H1 (cell line): ENCODE data around the gene GRP. TPM values are rescaled to one million over a fixed set of nuclear protein-coding genes. Genes with fewer than 3 reads are reported as not detected.
A peak's percentile ranks its signal among the peaks of the same experiment; 100 is the strongest.

Experiments
- CTCF ChIA-PET: fragments of 300-600 bp; sonication (Branson Sonifier 250); formaldehyde crosslinking; loops from one replicate; lab custom pipeline; 2021; ENCODE audit not compliant: partially characterized antibody; lab: Charles Lee
- POLR2A ChIA-PET: fragments of 300-600 bp; sonication (Branson Sonifier 250); formaldehyde crosslinking; loops from one replicate; lab custom pipeline; 2021; ENCODE audit warnings: inconsistent platforms; ENCODE audit not compliant: partially characterized antibody; lab: Charles Lee
- DNase-seq, 2 experiments: peaks; one replicate each; pipeline versions ENCODE4 v3.0.0 to v3.0.0-alpha.2; 2010 to 2022; ENCODE audit warnings: low spot score in 2 of 2, low read depth in 1 of 2, mixed read lengths in 1 of 2
- FAIRE-seq: peaks from 2 replicates; lab custom pipeline; 2011; peaks lifted over from hg19 to GRCh38; lab: Jason Lieb, UNC
- H2AFZ ChIP-seq: 2 replicates; pipeline ENCODE4 v1.8.1; 2012; ENCODE audit warnings: low read length, inconsistent platforms
- H2AK5ac ChIP-seq: 2 replicates; pipeline ENCODE4 v1.6.1; 2013; ENCODE audit warnings: low read depth, low read length
- H2BK120ac ChIP-seq: replicated peaks from 2 replicates; pipeline ENCODE3; 2013; ENCODE audit warnings: low read depth, low read length, inconsistent platforms
- H2BK12ac ChIP-seq: 2 replicates; pipeline ENCODE4 v1.6.1; 2013; ENCODE audit warnings: low read depth, low read length
- H2BK15ac ChIP-seq: 2 replicates; pipeline ENCODE4 v1.6.1; 2013; ENCODE audit warnings: low read length
- H2BK20ac ChIP-seq: 2 replicates; pipeline ENCODE4 v1.6.1; 2013; ENCODE audit warnings: low read length
- H2BK5ac ChIP-seq: 2 replicates; pipeline ENCODE4 v1.6.1; 2013; ENCODE audit warnings: low read depth, low read length
- H3K14ac ChIP-seq: 2 replicates; pipeline ENCODE4 v1.6.1; 2013; ENCODE audit warnings: inconsistent platforms; ENCODE audit not compliant: insufficient read length
- H3K18ac ChIP-seq: 2 replicates; pipeline ENCODE4 v1.6.1; 2013; ENCODE audit warnings: low read length; ENCODE audit errors: extremely low read depth
- H3K23ac ChIP-seq: 2 replicates; pipeline ENCODE4 v1.6.1; 2013; ENCODE audit warnings: inconsistent platforms; ENCODE audit not compliant: insufficient read length
- H3K23me2 ChIP-seq: 2 replicates; pipeline ENCODE4 v1.6.1; 2013; ENCODE audit warnings: low read depth, low read length
- H3K27ac ChIP-seq: 2 replicates; pipeline ENCODE4 v1.6.1; 2011; ENCODE audit warnings: low read depth, low read length, inconsistent platforms
- H3K27me3 ChIP-seq, 4 experiments: replicated peaks in 1 of 4; 1 replicate in 1 of 4; 2 replicates in 3 of 4; pipeline versions ENCODE4 v1.6.1 to v1.8.1; 2011 to 2013; ENCODE audit warnings: low read length in 3 of 4, mild to moderate bottlenecking in 3 of 4, inconsistent platforms in 2 of 4, mixed read lengths in 2 of 4, moderate library complexity in 1 of 4; ENCODE audit not compliant: control insufficient read depth in 3 of 4, insufficient read depth in 3 of 4; ENCODE audit errors: extremely low read depth in 1 of 4
- H3K36me3 ChIP-seq, 4 experiments: 2 replicates each; pipeline versions ENCODE4 v1.6.1 to v1.8.1; 2011 to 2013; ENCODE audit warnings: mild to moderate bottlenecking in 4 of 4, low read length in 3 of 4, moderate library complexity in 2 of 4, control low read depth in 1 of 4, inconsistent platforms in 1 of 4; ENCODE audit not compliant: insufficient read depth in 4 of 4, control insufficient read depth in 2 of 4
- H3K4ac ChIP-seq: replicated peaks from 2 replicates; pipeline ENCODE3; 2013; ENCODE audit warnings: low read length, low read depth, mixed read lengths, inconsistent platforms; ENCODE audit not compliant: insufficient read length
- H3K4me1 ChIP-seq, 4 experiments: replicated peaks in 1 of 4; 1 replicate in 1 of 4; 2 replicates in 3 of 4; pipeline versions ENCODE4 v1.6.1 to v1.8.1; 2011 to 2013; ENCODE audit warnings: low read length in 3 of 4, inconsistent platforms in 2 of 4, mixed read lengths in 1 of 4; ENCODE audit not compliant: insufficient read depth in 4 of 4, control insufficient read depth in 3 of 4
- H3K4me2 ChIP-seq, 2 experiments: 2 replicates each; pipeline versions ENCODE4 v1.6.1 to v1.8.1; 2011 to 2013; ENCODE audit warnings: low read depth in 2 of 2, low read length in 2 of 2, control low read depth in 1 of 2, inconsistent platforms in 1 of 2, mild to moderate bottlenecking in 1 of 2; ENCODE audit not compliant: insufficient read depth in 1 of 2
- H3K4me3 ChIP-seq, 4 experiments: fragments of 200-600, 300-600 bp in 1 of 4; sonication (generic), shearing (Covaris generic), sonication (Bioruptor Twin) in 1 of 4; 2 replicates each; pipeline versions ENCODE4 v1.5.1 to v1.8.1; 2011 to 2016; ENCODE audit warnings: low read length in 4 of 4, low read depth in 3 of 4, control low read depth in 2 of 4, inconsistent platforms in 2 of 4, mild to moderate bottlenecking in 2 of 4, mixed read lengths in 1 of 4, moderate library complexity in 1 of 4; ENCODE audit not compliant: insufficient read depth in 2 of 4; ENCODE audit errors: extremely low read depth in 1 of 4
- H3K56ac ChIP-seq: replicated peaks from 2 replicates; pipeline ENCODE3; 2013; ENCODE audit warnings: low read depth, mild to moderate bottlenecking, mixed read lengths, low read length, inconsistent platforms; ENCODE audit not compliant: insufficient read length
- H3K79me1 ChIP-seq: 2 replicates; pipeline ENCODE4 v1.6.1; 2013; ENCODE audit warnings: low read depth, low read length, control low read depth
- H3K79me2 ChIP-seq, 2 experiments: 2 replicates each; pipeline versions ENCODE4 v1.6.1 to v1.8.1; 2012 to 2013; ENCODE audit warnings: low read length in 2 of 2, mild to moderate bottlenecking in 2 of 2, inconsistent platforms in 1 of 2; ENCODE audit not compliant: insufficient read depth in 2 of 2, control insufficient read depth in 1 of 2
- H3K9ac ChIP-seq, 4 experiments: replicated peaks in 1 of 4; 1 replicate in 1 of 4; 2 replicates in 3 of 4; pipeline versions ENCODE4 v1.6.1 to v1.8.1; 2011 to 2013; ENCODE audit warnings: low read depth in 3 of 4, low read length in 3 of 4, control low read depth in 2 of 4, mild to moderate bottlenecking in 2 of 4, moderate library complexity in 2 of 4, inconsistent platforms in 1 of 4; ENCODE audit errors: extremely low read depth in 1 of 4
- H3K9me3 ChIP-seq, 2 experiments: 2 replicates each; pipeline versions ENCODE4 v1.6.1 to v1.8.1; 2012 to 2013; ENCODE audit warnings: mild to moderate bottlenecking in 2 of 2, moderate library complexity in 2 of 2, control low read depth in 1 of 2, inconsistent platforms in 1 of 2, low read depth in 1 of 2, low read length in 1 of 2, mixed read lengths in 1 of 2; ENCODE audit not compliant: insufficient read depth in 2 of 2
- H4K20me1 ChIP-seq, 2 experiments: replicated peaks in 1 of 2; 2 replicates each; pipeline versions ENCODE3 to v1.8.1; 2011 to 2013; ENCODE audit warnings: inconsistent platforms in 2 of 2, low read length in 2 of 2, mild to moderate bottlenecking in 1 of 2; ENCODE audit not compliant: insufficient read depth in 2 of 2, control insufficient read depth in 1 of 2
- H4K5ac ChIP-seq: 2 replicates; pipeline ENCODE4 v1.6.1; 2013; ENCODE audit warnings: low read length, low read depth, mixed read lengths, inconsistent platforms; ENCODE audit not compliant: insufficient read length
- H4K8ac ChIP-seq: 2 replicates; pipeline ENCODE4 v1.8.0; 2013; ENCODE audit warnings: mild to moderate bottlenecking, moderate library complexity, low read length, inconsistent platforms; ENCODE audit not compliant: insufficient read depth; ENCODE audit errors: extremely low read depth
- H4K91ac ChIP-seq: replicated peaks from 2 replicates; pipeline ENCODE3; 2013; ENCODE audit warnings: low read length, mixed read lengths, inconsistent platforms; ENCODE audit not compliant: insufficient read length
- BRCA1 ChIP-seq: IDR thresholded peaks from 2 replicates; pipeline ENCODE4 v1.6.1; 2012; ENCODE audit warnings: low read depth, low read length, improper control_type of control experiment
- CREB1 ChIP-seq: IDR thresholded peaks from 2 replicates; pipeline ENCODE4 v1.6.1; 2012; ENCODE audit warnings: inconsistent platforms
- CTCF ChIP-seq, 3 experiments: IDR thresholded peaks; 1 replicate in 2 of 3; 2 replicates in 1 of 3; pipeline versions ENCODE4 v1.5.1 to v1.6.1; 2011; ENCODE audit warnings: low read length in 3 of 3, mild to moderate bottlenecking in 3 of 3, inconsistent platforms in 2 of 3, low read depth in 1 of 3, moderate library complexity in 1 of 3; ENCODE audit not compliant: insufficient read depth in 1 of 3; ENCODE audit errors: control extremely low read depth in 1 of 3
- EZH2 ChIP-seq: fragments of 200-600 bp; sonication (generic); IDR thresholded peaks from 2 replicates; pipeline ENCODE4 v1.7.1; 2012; ENCODE audit warnings: low read depth, mild to moderate bottlenecking, moderate library complexity, low read length, inconsistent platforms; ENCODE audit not compliant: severe bottlenecking
- HDAC6 ChIP-seq: IDR thresholded peaks from one replicate; pipeline ENCODE4 v1.7.1; 2012; ENCODE audit warnings: low read depth, mild to moderate bottlenecking, inconsistent platforms, low read length, moderate library complexity
- JUN ChIP-seq: IDR thresholded peaks from 2 replicates; pipeline ENCODE4 v1.6.1; 2011; ENCODE audit warnings: low read depth, mild to moderate bottlenecking, improper control_type of control experiment, low read length
- POLR2A ChIP-seq, 2 experiments: IDR thresholded peaks; 1 replicate in 1 of 2; 2 replicates in 1 of 2; pipeline ENCODE4 v1.6.1; 2011; ENCODE audit warnings: low read depth in 2 of 2, low read length in 2 of 2, mild to moderate bottlenecking in 2 of 2; ENCODE audit errors: control extremely low read depth in 1 of 2
- RBBP5 ChIP-seq: IDR thresholded peaks from 2 replicates; pipeline ENCODE4 v1.7.1; 2012; ENCODE audit warnings: low read depth, mild to moderate bottlenecking, inconsistent platforms, low read length, moderate library complexity, borderline replicate concordance
- SUZ12 ChIP-seq: fragments of 200-600 bp; sonication (generic); IDR thresholded peaks from 2 replicates; pipeline ENCODE4 v1.6.1; 2012; ENCODE audit warnings: mild to moderate bottlenecking, inconsistent platforms, low read length, moderate library complexity, mixed read lengths
- TBP ChIP-seq: IDR thresholded peaks from 2 replicates; pipeline ENCODE4 v1.6.1; 2011; ENCODE audit warnings: low read depth, low read length, improper control_type of control experiment
- WGBS, 2 experiments: shearing (Covaris generic) in 1 of 2; methylation state at CpG; one replicate each; pipeline versions ENCODE4 v1.1.6 to v1.1.7; 2013 to 2015; ENCODE audit warnings: low lambda C conversion rate in 2 of 2, mixed read lengths in 2 of 2, inconsistent platforms in 1 of 2, low coverage in 1 of 2, missing lambda C conversion rate in 1 of 2; ENCODE audit not compliant: insufficient replicate concordance in 2 of 2, insufficient coverage in 1 of 2, insufficient read length in 1 of 2; ENCODE audit errors: extremely low coverage in 1 of 2, missing lambda C conversion rate in 1 of 2; 5-methylcytosine and 5-hydroxymethylcytosine counted together
- polyA plus RNA-seq, 7 experiments: library from polyadenylated mRNA; depleted of rRNA in 3 of 7; stranded (reverse) in 5 of 7; unstranded in 2 of 7; fragments of >200 nt in 5 of 7; fragments of 200-250 nt in 2 of 7; gene quantifications; 1 replicate in 5 of 7; 2 replicates in 1 of 7; 4 replicates in 1 of 7; pipeline versions ENCODE4 v1.2.1 to v1.2.3, GENCODE V29; 2011 to 2013; ENCODE audit warnings: missing spikeins in 2 of 7, mixed read lengths in 2 of 7
- total RNA-seq: library from RNA; stranded (reverse); fragmentation: NEBNext Ultra II Directional; extraction: Animal tissue kit (Norgen Biotek cat#: 25700); gene quantifications from 2 replicates; pipeline ENCODE4 v1.2.1, GENCODE V29; 2021

The GRP gene
- total and polyA plus RNA-seq, 2 of the 8 experiments (the other 6 are each of a cell fraction or from before 2014, with no cell fraction given): not detected

GRCh38 chr18:59267503-59268126 lies 47.7 kb downstream of the GRP start:
- H3K9ac ChIP-seq: no peak overlapping the region
- peak overlapping the region; percentile 30; the same call in 1 of the 2 replicates for H2AFZ ChIP-seq
- H2BK120ac ChIP-seq: no peak overlapping the region
- no peak overlapping the region for H3K14ac ChIP-seq
- DNase-seq (peak in 1 of 2 experiments; percentile 65), FAIRE-seq (no peak)
- no peaks in the 10 kb centered on the region for H3K79me2 ChIP-seq
- no peak overlapping the region for H4K5ac ChIP-seq
- peaks cover 15 to 25% of the 10 kb centered on the region in 2 experiments for H4K20me1 ChIP-seq
- H3K4me2 ChIP-seq: peak overlapping the region; percentile 82 to 83
- H3K4me1 ChIP-seq: peaks cover 0 to 49% (median 25%) of the 10 kb centered on the region in 4 experiments; a peak in 6 of 7 replicates
- no peak overlapping the region for H2BK5ac ChIP-seq
- H4K91ac ChIP-seq: no peak overlapping the region
- H3K36me3 ChIP-seq: no peaks in the 10 kb centered on the region; a peak in 1 of 8 replicates
- H3K27me3 ChIP-seq: peaks cover 86 to 98% (median 96%) of the 10 kb centered on the region in 4 experiments
- H2BK15ac ChIP-seq: no peak overlapping the region
- peaks cover 10% of the 10 kb centered on the region; the same call in 1 of the 2 replicates for H3K23me2 ChIP-seq
- WGBS, 2 experiments: 4% methylated on average over 41 of the region's 41 CpGs; no CpG with 5 or more reads in 1 of the 2 experiments
- H3K4ac ChIP-seq: no peak overlapping the region
- no peaks in the 10 kb centered on the region for H3K79me1 ChIP-seq
- H4K8ac ChIP-seq: no peak overlapping the region
- H2AK5ac ChIP-seq: no peak overlapping the region
- POLR2A ChIA-PET: interaction anchor here (0.8 to 1.1 kb wide), 3 partner anchors 18 to 79 kb away, joined by 3 to 5 read pairs (median 4); partner anchors contain the start of gene GRP
- H3K23ac ChIP-seq: no peak overlapping the region
- no peaks in the 10 kb centered on the region for H3K9me3 ChIP-seq
- peak overlapping the region in 3 of 4 experiments; percentile 12 to 63 (median 21); a peak in 6 of 8 replicates for H3K4me3 ChIP-seq
- no peak overlapping the region; the same call in 1 of the 2 replicates for H2BK12ac ChIP-seq
- peak overlapping the region; percentile 55; the same call in 1 of the 2 replicates for H3K18ac ChIP-seq
- CTCF ChIA-PET: interaction anchor here (0.6 to 15.5 kb wide), 9 partner anchors 9 to 135 kb away, joined by 3 to 129 read pairs (median 7); partner anchors contain the start of genes GRP and LMAN1
- H3K56ac ChIP-seq: no peak overlapping the region
- H3K27ac ChIP-seq: no peak overlapping the region
- H2BK20ac ChIP-seq: no peak overlapping the region
- TF ChIP-seq TBP (peak; percentile 57; the same call in 1 of the 2 replicates), CREB1 (no peak), EZH2 (no peak), CTCF (IDR thresholded peaks at IDR 0.05; ENCODE audit: control extremely low read depth in 1 of 3, insufficient read depth in 1 of 3, low read depth in 1 of 3, low read length in 3 of 3) (peak in 1 of 3 experiments; percentile 6; a peak in 1 of 4 replicates), SUZ12 (peak; percentile 95), JUN (no peak), HDAC6 (no peak), BRCA1 (no peak), POLR2A (IDR thresholded peaks at IDR 0.05; ENCODE audit: control extremely low read depth in 1 of 2, low read depth in 2 of 2, low read length in 2 of 2) (no peak), RBBP5 (no peak)
